ENCODE measurements around the gene FAAP100.

The FAAP100 gene

DNA sequence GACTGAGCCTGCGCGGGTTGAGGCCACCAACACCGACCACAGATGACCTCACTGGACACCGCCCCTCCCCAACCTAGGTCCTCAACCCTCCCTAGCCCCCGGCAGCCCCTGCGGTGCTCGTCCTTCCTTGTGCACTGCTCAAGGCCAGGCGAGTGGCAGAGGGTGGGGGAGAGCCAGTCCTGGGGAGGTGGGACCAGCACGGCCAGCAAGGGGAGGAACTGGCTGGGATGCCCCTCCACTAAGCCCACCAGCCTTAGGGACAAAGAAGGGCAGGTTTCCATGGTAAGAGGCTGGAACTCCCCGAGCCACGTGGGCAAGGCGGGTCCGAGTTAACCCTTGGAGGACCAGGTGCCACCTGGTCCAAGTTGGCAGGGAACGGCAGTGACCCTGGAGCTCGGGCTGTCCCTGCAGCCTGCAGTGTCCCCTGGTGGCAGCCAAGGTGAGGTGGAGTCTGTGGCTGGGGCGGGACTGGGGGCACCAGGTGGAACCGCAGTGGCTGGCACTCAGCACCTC lies 14.8 kb downstream of the FAAP100 start:
- ChIA-PET POLR2A (no interaction called here), CTCF (interaction anchor here (0.7 to 3.7 kb wide), 5 partner anchors 8 to 285 kb away, joined by 3 to 15 read pairs (median 3); no protein-coding TSS in a partner anchor)
- TF ChIP-seq, protein P1, sequence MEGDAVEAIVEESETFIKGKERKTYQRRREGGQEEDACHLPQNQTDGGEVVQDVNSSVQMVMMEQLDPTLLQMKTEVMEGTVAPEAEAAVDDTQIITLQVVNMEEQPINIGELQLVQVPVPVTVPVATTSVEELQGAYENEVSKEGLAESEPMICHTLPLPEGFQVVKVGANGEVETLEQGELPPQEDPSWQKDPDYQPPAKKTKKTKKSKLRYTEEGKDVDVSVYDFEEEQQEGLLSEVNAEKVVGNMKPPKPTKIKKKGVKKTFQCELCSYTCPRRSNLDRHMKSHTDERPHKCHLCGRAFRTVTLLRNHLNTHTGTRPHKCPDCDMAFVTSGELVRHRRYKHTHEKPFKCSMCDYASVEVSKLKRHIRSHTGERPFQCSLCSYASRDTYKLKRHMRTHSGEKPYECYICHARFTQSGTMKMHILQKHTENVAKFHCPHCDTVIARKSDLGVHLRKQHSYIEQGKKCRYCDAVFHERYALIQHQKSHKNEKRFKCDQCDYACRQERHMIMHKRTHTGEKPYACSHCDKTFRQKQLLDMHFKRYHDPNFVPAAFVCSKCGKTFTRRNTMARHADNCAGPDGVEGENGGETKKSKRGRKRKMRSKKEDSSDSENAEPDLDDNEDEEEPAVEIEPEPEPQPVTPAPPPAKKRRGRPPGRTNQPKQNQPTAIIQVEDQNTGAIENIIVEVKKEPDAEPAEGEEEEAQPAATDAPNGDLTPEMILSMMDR (IDR thresholded peaks at IDR 0.05; ENCODE audit: control extremely low read depth, extremely low read depth, low read depth, missing control alignments), result peak; percentile 70
- peak; percentile 59 for DNase-seq (ENCODE audit: extremely low spot score)

DNA sequence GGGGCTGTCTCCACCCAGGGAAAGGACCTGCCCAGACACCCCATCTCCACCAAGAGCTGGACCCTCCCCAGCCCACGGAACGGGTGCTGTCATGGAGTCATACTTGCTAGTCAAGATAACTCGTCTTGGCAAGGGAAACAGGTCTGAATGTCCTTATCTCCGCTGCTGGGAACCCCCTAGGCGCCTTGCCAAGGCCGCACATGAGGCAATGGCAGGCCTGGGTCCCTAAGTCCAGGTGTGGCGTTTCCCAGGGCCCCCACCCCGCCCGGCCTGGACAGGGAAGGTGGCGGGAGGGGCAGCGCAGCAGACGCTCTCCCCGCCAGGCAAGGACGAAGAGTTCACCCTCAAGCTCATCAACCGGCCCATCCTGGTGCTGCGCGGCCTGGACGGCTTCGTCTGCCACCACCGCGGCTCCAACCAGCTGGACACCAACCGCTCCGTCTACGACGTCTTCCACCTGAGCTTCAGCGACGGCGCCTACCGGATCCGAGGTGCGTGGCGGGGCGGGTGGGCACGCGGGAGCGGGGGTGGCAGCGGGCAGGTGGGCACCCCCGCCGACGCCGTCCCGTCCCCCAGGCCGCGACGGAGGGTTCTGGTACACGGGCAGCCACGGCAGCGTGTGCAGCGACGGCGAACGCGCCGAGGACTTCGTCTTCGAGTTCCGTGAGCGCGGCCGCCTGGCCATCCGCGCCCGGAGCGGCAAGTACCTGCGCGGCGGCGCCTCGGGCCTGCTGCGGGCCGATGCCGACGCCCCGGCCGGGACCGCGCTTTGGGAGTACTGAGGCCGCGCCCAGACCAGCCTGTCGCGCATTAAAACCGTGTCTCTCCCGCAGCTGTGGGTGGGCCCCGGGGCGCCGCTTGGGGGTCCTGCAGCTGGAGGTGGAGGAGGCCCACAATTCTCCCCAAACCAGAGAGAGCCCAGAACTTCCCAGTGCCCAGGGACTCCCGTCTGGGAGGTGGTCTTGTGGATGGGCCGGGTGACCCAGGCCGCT lies 15.6 kb downstream of the FAAP100 start:
- TF ChIP-seq, protein P1 (IDR thresholded peaks at IDR 0.05; ENCODE audit: control extremely low read depth, extremely low read depth, low read depth, missing control alignments), result no peak
- ChIA-PET POLR2A (no interaction called here), CTCF (interaction anchor here (0.7 to 3.7 kb wide), 2 partner anchors 8 to 17 kb away, joined by 3 to 15 read pairs; no protein-coding TSS in a partner anchor)
- no peak for DNase-seq (ENCODE audit: extremely low spot score)

DNA sequence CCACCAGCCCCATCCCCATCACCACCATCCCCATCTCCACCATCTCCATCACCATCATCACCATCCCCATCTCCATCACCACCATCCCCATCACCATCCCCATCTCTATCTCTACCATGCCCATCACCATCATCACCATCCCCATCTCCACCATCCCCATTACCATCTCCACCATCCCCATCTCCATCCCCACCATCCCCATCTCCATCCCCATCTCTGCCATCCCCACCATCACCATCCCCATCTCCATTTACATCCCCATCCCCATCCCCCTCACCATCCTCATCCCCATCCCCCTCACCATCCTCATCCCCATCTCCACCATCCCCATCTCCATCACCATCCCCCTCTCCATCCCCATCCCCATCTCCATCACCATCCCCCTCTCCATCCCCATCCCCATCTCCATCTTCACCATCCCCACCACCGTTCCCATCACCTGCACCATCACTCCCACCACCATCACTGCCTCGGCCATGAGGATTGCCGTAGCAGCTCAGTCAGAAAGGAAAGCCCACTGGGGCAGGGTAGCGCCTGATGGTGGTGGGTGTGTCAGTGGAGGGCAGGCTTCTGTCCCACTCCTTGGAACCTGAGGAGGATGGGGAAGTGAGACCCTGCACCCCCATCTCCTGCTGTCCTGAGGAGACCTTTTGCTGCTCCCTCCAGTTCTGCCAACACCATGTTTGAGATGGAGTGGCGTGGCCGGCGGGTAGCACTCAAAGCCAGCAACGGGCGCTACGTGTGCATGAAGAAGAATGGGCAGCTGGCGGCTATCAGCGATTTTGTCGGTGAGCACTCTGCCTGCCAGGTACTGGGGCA lies 16.5 kb downstream of the FAAP100 start:
- ChIA-PET CTCF (interaction anchor here (3.7 kb wide), 1 partner anchor 16 kb away, joined by 15 read pairs; no protein-coding TSS in a partner anchor), POLR2A (no interaction called here)
- no peak for DNase-seq (ENCODE audit: extremely low spot score)
- TF ChIP-seq, protein P1 (IDR thresholded peaks at IDR 0.05; ENCODE audit: control extremely low read depth, extremely low read depth, low read depth, missing control alignments), result no peak

DNA sequence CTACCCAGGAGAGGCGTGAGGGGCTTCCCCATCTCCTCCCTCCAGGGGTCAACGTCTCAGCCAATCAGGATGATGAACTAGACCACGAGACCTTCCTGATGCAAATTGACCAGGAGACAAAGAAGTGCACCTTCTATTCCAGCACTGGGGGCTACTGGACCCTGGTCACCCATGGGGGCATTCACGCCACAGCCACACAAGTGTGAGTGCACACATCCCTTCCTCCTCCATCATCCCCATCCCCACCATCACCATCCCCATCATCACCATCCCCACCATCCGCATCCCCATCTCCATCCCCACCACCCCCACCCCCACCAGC lies 17.2 kb downstream of the FAAP100 start:
- ChIA-PET CTCF (interaction anchor here (1.0 kb wide), 1 partner anchor 29 kb away, joined by 3 read pairs; no protein-coding TSS in a partner anchor), POLR2A (no interaction called here)
- DNase-seq (ENCODE audit: extremely low spot score), result no peak
- TF ChIP-seq, protein P1 (IDR thresholded peaks at IDR 0.05; ENCODE audit: control extremely low read depth, extremely low read depth, low read depth, missing control alignments), result no peak

DNA sequence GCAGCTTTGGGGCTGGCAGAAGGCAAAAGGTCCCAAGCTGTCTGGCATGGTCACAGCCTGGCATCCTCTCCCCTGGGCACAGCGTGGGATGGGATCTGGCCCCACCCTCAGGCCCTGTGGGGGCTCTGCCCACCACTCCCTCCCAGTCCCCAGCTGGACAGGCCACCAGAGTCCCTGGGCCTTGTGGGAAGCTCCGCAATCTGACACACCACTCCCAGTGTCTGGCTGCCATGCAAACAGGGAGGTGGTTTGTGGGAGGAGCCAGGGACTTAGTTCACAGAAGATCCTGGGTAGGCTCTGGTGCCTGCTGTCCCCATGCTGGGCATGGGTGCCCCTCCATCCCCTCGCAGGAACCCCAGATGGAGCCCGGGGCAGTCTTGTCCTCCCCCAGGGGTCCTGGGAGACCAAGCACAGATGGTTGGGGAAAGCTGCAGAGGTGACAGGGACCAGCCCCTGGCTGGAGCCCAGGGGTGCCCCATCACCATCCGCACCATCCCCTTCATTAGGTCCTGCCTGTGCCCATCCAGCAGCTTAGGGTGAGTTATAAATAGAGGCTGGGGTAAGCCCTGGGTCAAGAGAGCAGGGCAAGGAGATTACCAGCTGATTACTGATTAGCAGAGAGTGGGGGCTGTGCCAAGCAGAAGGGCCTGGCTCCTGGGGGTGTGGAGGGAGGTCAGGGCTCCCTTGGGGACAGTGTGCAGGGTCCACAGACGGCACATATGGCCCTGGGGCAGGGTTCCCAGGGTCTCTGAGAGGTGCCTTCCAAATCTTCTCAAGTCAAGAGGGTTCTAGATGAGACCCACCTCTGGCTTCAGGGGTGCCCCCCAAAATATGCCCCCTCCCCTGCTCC lies 17.8 kb downstream of the FAAP100 start:
- CTCF ChIA-PET, result interaction anchor here (0.7 to 1.4 kb wide), 4 partner anchors 16 to 66 kb away, joined by 3 to 5 read pairs (median 3); no protein-coding TSS in a partner anchor
- DNase-seq (ENCODE audit: extremely low spot score), result no peak
- TF ChIP-seq, protein P1 (IDR thresholded peaks at IDR 0.05; ENCODE audit: control extremely low read depth, extremely low read depth, low read depth, missing control alignments), result no peak
- POLR2A ChIA-PET, result interaction anchor here (0.5 kb wide), 1 partner anchor 30 kb away, joined by 13 read pairs; no protein-coding TSS in a partner anchor

Measured in GM10248 (cell line).